HepG2 (cell line): ENCODE results near the gene MAPK8IP3. TPM values are rescaled to one million over a fixed set of nuclear protein-coding genes. Genes with fewer than 3 reads are reported as not detected.
A peak's percentile ranks its signal among the peaks of the same experiment; 100 is the strongest.

Source experiments
- KDM4B ChIP-seq: sonication (generic); formaldehyde crosslinking; IDR thresholded peaks from 2 replicates; pipeline ENCODE4 v1.4.0; 2020; ENCODE audit warnings: missing genetic modification reagents
- MIER2 ChIP-seq: IDR thresholded peaks from 2 replicates; pipeline ENCODE4 v1.6.1; 2016; ENCODE audit warnings: missing biosample characterization, missing genetic modification reagents
- NCOA1 ChIP-seq: sonication (generic); formaldehyde crosslinking; IDR thresholded peaks from 2 replicates; pipeline ENCODE4 v1.9.0; 2021; ENCODE audit warnings: missing genetic modification reagents
- NFKB2 ChIP-seq: sonication (generic); formaldehyde crosslinking; IDR thresholded peaks from 2 replicates; pipeline ENCODE4 v1.4.0; 2020; ENCODE audit warnings: missing genetic modification reagents, borderline replicate concordance
- RXRB ChIP-seq: IDR thresholded peaks from 2 replicates; pipeline ENCODE4 v1.6.1; 2016; ENCODE audit warnings: borderline replicate concordance, missing genetic modification reagents, missing compliant biosample characterization
- SNAPC2 ChIP-seq: sonication (generic); formaldehyde crosslinking; IDR thresholded peaks from 2 replicates; pipeline ENCODE4 v1.8.1; 2022; ENCODE audit warnings: mild to moderate bottlenecking, missing genetic modification reagents
- TCF12 ChIP-seq, 2 experiments: fragments of 450-650 bp in 1 of 2; sonication (generic) in 1 of 2; formaldehyde crosslinking in 1 of 2; IDR thresholded peaks; 2 replicates each; pipeline versions ENCODE4 v1.6.1 to v1.8.0; 2017 to 2022; ENCODE audit warnings: antibody characterized with exemption in 1 of 2, mild to moderate bottlenecking in 1 of 2, missing genetic modification reagents in 1 of 2, moderate library complexity in 1 of 2
- U2AF1 ChIP-seq: fragments of 200-400 bp; formaldehyde crosslinking; optimal IDR thresholded peaks from 2 replicates; pipeline ENCODE3; 2017; ENCODE audit warnings: mild to moderate bottlenecking, low read depth, low read length
- ZNF713 ChIP-seq: sonication (generic); formaldehyde crosslinking; IDR thresholded peaks from 2 replicates; pipeline ENCODE4 v1.4.0; 2020; ENCODE audit warnings: mild to moderate bottlenecking, missing genetic modification reagents
- polyA plus RNA-seq, 8 experiments: library from polyadenylated mRNA; depleted of rRNA in 3 of 8; stranded (reverse) in 7 of 8; unstranded in 1 of 8; fragments of >200 nt; fragmentation: Illumina TruSeq in 4 of 8; extraction: Trizol in 4 of 8; gene quantifications; 2 replicates each; pipeline versions ENCODE4 v1.2.1 to v1.2.3, GENCODE V29; 2011 to 2016; ENCODE audit warnings: low read depth in 4 of 8, missing spikeins in 1 of 8, mixed read lengths in 1 of 8; ENCODE audit not compliant: insufficient read depth in 1 of 8
- total RNA-seq, 5 experiments: library from RNA; depleted of rRNA; stranded (reverse); fragments of >200 nt; fragmentation: Illumina TruSeq; extraction: Trizol; gene quantifications; 2 replicates each; pipeline ENCODE4 v1.2.3, GENCODE V29; 2016; ENCODE audit warnings: low read depth in 1 of 5
- TF ChIP-seq, protein P1 (sequence below): sonication (generic); formaldehyde crosslinking; IDR thresholded peaks from 2 replicates; pipeline ENCODE4 v1.4.0; 2020; ENCODE audit warnings: missing genetic modification reagents
- TF ChIP-seq, protein P2 (sequence below): sonication (generic); formaldehyde crosslinking; IDR thresholded peaks from 2 replicates; pipeline ENCODE4 v1.4.0; 2020; ENCODE audit warnings: mild to moderate bottlenecking, missing genetic modification reagents
- TF ChIP-seq, protein P3 (sequence below): sonication (generic); formaldehyde crosslinking; IDR thresholded peaks from 2 replicates; pipeline ENCODE4 v1.4.0; 2020; ENCODE audit warnings: missing genetic modification reagents
- TF ChIP-seq, protein P4 (sequence below): IDR thresholded peaks from 2 replicates; pipeline ENCODE4 v1.6.1; 2016; ENCODE audit warnings: missing genetic modification reagents, missing compliant biosample characterization
- TF ChIP-seq, protein P5 (sequence below): sonication (generic); formaldehyde crosslinking; IDR thresholded peaks from 2 replicates; pipeline ENCODE4 v1.4.0; 2020; ENCODE audit warnings: missing genetic modification reagents, borderline replicate concordance
- TF ChIP-seq, protein P6 (sequence below): sonication (generic); formaldehyde crosslinking; IDR thresholded peaks from 2 replicates; pipeline ENCODE4 v1.9.0; 2021; ENCODE audit warnings: missing genetic modification reagents, mild to moderate bottlenecking, borderline replicate concordance

MAPK8IP3 gene
- total and polyA plus RNA-seq, 2 of the 13 experiments (the other 11 are each of a cell fraction or from before 2014, with no cell fraction given): 25.1 to 41.7 TPM

DNA sequence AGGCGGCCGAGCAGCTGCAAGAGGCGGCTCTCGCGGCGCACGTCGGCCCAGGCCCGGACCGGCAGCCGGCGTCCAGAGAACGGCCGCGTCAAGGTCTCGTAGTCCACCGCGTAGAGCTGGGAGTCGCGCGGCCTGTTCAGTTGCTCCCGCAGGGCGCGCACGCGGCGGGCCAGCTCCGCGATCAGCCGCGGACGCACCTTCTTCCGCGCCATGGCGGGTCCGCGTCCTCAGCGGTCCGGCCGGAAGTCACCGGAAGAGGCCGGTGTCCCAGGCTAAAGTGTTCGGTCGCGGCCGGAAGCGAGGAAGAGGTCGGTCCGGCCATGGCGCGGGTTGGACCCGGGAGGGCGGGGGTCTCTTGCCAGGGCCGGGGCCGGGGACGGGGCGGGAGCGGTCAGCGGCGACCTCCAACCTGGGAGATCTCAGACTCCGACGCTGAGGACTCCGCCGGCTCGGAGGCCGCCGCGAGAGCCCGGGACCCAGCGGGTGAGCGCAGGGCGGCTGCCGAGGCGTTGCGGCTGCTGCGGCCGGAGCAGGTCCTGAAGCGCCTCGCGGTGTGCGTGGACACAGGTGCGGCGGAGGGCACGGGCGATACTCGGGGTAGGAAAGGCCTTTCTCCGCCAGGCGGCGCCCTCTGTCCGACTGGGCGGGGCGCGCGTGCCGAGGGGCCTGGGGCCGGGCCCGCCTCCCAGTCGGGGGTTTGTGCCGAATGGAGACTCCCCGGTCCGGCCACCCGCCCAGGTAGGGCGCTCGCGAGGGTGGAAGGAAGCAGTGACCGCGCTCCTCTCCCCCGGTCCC, 67.1 kb downstream of the MAPK8IP3 start, which contains the start of gene MRPS34 (continued):
- TF ChIP-seq, protein P1, sequence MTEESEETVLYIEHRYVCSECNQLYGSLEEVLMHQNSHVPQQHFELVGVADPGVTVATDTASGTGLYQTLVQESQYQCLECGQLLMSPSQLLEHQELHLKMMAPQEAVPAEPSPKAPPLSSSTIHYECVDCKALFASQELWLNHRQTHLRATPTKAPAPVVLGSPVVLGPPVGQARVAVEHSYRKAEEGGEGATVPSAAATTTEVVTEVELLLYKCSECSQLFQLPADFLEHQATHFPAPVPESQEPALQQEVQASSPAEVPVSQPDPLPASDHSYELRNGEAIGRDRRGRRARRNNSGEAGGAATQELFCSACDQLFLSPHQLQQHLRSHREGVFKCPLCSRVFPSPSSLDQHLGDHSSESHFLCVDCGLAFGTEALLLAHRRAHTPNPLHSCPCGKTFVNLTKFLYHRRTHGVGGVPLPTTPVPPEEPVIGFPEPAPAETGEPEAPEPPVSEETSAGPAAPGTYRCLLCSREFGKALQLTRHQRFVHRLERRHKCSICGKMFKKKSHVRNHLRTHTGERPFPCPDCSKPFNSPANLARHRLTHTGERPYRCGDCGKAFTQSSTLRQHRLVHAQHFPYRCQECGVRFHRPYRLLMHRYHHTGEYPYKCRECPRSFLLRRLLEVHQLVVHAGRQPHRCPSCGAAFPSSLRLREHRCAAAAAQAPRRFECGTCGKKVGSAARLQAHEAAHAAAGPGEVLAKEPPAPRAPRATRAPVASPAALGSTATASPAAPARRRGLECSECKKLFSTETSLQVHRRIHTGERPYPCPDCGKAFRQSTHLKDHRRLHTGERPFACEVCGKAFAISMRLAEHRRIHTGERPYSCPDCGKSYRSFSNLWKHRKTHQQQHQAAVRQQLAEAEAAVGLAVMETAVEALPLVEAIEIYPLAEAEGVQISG (CRISPR knock-in tag): peak; percentile 95
- TF ChIP-seq ZNF713 (CRISPR knock-in tag) (0 out of 2 replicates have a peak, but pooled peaks have one; percentile 62), SNAPC2 (CRISPR knock-in tag) (peak; percentile 32; the same call in 1 of the 2 replicates), NCOA1 (CRISPR knock-in tag) (peak; percentile 97), RXRB (CRISPR knock-in tag) (peak; percentile 64), NFKB2 (CRISPR knock-in tag) (peak; percentile 72; the same call in 1 of the 2 replicates), MIER2 (0 out of 2 replicates have a peak, but pooled peaks have one; percentile 47), KDM4B (CRISPR knock-in tag) (peak; percentile 79; the same call in 1 of the 2 replicates), U2AF1 (peak; percentile 53), TCF12 (IDR thresholded peaks at IDR 0.05) (no peak), TCF12 (CRISPR knock-in tag; IDR thresholded peaks at IDR 0.05) (peak; percentile 45; the same call in 1 of the 2 replicates)
- TF ChIP-seq, protein P2, sequence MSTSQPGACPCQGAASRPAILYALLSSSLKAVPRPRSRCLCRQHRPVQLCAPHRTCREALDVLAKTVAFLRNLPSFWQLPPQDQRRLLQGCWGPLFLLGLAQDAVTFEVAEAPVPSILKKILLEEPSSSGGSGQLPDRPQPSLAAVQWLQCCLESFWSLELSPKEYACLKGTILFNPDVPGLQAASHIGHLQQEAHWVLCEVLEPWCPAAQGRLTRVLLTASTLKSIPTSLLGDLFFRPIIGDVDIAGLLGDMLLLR: no peak
- TF ChIP-seq, protein P3, sequence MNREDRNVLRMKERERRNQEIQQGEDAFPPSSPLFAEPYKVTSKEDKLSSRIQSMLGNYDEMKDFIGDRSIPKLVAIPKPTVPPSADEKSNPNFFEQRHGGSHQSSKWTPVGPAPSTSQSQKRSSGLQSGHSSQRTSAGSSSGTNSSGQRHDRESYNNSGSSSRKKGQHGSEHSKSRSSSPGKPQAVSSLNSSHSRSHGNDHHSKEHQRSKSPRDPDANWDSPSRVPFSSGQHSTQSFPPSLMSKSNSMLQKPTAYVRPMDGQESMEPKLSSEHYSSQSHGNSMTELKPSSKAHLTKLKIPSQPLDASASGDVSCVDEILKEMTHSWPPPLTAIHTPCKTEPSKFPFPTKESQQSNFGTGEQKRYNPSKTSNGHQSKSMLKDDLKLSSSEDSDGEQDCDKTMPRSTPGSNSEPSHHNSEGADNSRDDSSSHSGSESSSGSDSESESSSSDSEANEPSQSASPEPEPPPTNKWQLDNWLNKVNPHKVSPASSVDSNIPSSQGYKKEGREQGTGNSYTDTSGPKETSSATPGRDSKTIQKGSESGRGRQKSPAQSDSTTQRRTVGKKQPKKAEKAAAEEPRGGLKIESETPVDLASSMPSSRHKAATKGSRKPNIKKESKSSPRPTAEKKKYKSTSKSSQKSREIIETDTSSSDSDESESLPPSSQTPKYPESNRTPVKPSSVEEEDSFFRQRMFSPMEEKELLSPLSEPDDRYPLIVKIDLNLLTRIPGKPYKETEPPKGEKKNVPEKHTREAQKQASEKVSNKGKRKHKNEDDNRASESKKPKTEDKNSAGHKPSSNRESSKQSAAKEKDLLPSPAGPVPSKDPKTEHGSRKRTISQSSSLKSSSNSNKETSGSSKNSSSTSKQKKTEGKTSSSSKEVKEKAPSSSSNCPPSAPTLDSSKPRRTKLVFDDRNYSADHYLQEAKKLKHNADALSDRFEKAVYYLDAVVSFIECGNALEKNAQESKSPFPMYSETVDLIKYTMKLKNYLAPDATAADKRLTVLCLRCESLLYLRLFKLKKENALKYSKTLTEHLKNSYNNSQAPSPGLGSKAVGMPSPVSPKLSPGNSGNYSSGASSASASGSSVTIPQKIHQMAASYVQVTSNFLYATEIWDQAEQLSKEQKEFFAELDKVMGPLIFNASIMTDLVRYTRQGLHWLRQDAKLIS (CRISPR knock-in tag): peak; percentile 57; the same call in 1 of the 2 replicates
- TF ChIP-seq, protein P4, sequence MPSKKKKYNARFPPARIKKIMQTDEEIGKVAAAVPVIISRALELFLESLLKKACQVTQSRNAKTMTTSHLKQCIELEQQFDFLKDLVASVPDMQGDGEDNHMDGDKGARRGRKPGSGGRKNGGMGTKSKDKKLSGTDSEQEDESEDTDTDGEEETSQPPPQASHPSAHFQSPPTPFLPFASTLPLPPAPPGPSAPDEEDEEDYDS (CRISPR knock-in tag): peak; percentile 29
- TF ChIP-seq, protein P5, sequence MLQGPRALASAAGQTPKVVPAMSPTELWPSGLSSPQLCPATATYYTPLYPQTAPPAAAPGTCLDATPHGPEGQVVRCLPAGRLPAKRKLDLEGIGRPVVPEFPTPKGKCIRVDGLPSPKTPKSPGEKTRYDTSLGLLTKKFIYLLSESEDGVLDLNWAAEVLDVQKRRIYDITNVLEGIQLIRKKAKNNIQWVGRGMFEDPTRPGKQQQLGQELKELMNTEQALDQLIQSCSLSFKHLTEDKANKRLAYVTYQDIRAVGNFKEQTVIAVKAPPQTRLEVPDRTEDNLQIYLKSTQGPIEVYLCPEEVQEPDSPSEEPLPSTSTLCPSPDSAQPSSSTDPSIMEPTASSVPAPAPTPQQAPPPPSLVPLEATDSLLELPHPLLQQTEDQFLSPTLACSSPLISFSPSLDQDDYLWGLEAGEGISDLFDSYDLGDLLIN (CRISPR knock-in tag): peak; percentile 65; the same call in 1 of the 2 replicates
- TF ChIP-seq, protein P6, sequence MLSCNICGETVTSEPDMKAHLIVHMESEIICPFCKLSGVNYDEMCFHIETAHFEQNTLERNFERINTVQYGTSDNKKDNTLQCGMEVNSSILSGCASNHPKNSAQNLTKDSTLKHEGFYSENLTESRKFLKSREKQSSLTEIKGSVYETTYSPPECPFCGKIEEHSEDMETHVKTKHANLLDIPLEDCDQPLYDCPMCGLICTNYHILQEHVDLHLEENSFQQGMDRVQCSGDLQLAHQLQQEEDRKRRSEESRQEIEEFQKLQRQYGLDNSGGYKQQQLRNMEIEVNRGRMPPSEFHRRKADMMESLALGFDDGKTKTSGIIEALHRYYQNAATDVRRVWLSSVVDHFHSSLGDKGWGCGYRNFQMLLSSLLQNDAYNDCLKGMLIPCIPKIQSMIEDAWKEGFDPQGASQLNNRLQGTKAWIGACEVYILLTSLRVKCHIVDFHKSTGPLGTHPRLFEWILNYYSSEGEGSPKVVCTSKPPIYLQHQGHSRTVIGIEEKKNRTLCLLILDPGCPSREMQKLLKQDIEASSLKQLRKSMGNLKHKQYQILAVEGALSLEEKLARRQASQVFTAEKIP (CRISPR knock-in tag): no peak
